HepG2 (cell line): ENCODE measurements around the gene ARF6. TPM values are rescaled to one million over a fixed set of nuclear protein-coding genes. Genes with fewer than 3 reads are reported as not detected.

Experiments used
- ATAC-seq: fragments of 200-7000 bp; cut with Tn5 transposase; 3 replicates; pipeline ENCODE4 v1.9.1; 2020; ENCODE audit warnings: mild to moderate bottlenecking, moderate library complexity
- BruUV-seq: library from RNA; stranded (reverse); fragments of 400-500 nt; replicated peaks from 2 replicates; lab custom pipeline; 2021; lab: Mats Ljungman, UMichigan
- CTCF ChIA-PET: fragments of 300-600 bp; formaldehyde crosslinking; extraction: SDS; loops from one replicate; lab custom pipeline; 2021; ENCODE audit warnings: low total read pairs, inconsistent platforms, low intra/inter-chr PET ratio; lab: Yijun Ruan, JAX
- POLR2A ChIA-PET: fragments of 350-600 bp; sonication (Branson Sonifier 250); formaldehyde crosslinking; loops from one replicate; lab custom pipeline; 2020; ENCODE audit warnings: antibody characterized with exemption, inconsistent platforms; lab: Yijun Ruan, JAX
- DNase-seq: peaks from one replicate; pipeline ENCODE4 v3.0.0-alpha.2; 2015; ENCODE audit warnings: low spot score
- FAIRE-seq: peaks from 3 replicates; lab custom pipeline; 2011; peaks lifted over from hg19 to GRCh38; lab: Jason Lieb, UNC
- H2AFZ ChIP-seq: one replicate; pipeline ENCODE4 v1.6.1; 2011; ENCODE audit warnings: low read length, inconsistent platforms
- H3K27ac ChIP-seq: fragments of 300-600 bp; 3 replicates; pipeline ENCODE4 v1.8.0; 2011; ENCODE audit warnings: mixed run types, mild to moderate bottlenecking, mixed read lengths, low read length, inconsistent platforms; ENCODE audit not compliant: insufficient read depth; ENCODE audit errors: extremely low read length
- H3K27me3 ChIP-seq, 2 experiments: fragments of 200-600 bp in 1 of 2; 2 replicates in 1 of 2; 3 replicates in 1 of 2; pipeline versions ENCODE4 v1.6.0 to v1.8.0; 2011; ENCODE audit warnings: low read length in 2 of 2, mild to moderate bottlenecking in 2 of 2, moderate library complexity in 2 of 2, inconsistent platforms in 1 of 2; ENCODE audit not compliant: insufficient read depth in 2 of 2, control insufficient read depth in 1 of 2
- H3K36me3 ChIP-seq, 2 experiments: fragments of 200-600 bp in 1 of 2; replicated peaks in 1 of 2; 2 replicates in 1 of 2; 3 replicates in 1 of 2; pipeline versions ENCODE4 v1.5.1 to v1.8.0; 2011; ENCODE audit warnings: low read length in 2 of 2, inconsistent platforms in 1 of 2; ENCODE audit not compliant: insufficient read depth in 2 of 2, control insufficient read depth in 1 of 2
- H3K4me1 ChIP-seq: 2 replicates; pipeline ENCODE4 v1.5.1; 2012; ENCODE audit warnings: low read length, inconsistent platforms; ENCODE audit not compliant: insufficient read depth
- H3K4me2 ChIP-seq: 2 replicates; pipeline ENCODE4 v1.6.0; 2011; ENCODE audit warnings: low read depth, low read length, inconsistent platforms
- H3K4me3 ChIP-seq, 3 experiments: fragments of 200-600 bp in 1 of 3; sonication (generic), shearing (Covaris generic) in 1 of 3; replicated peaks in 1 of 3; 2 replicates each; pipeline ENCODE4 v1.5.1; 2011 to 2016; ENCODE audit warnings: low read length in 3 of 3, inconsistent platforms in 2 of 3, low read depth in 2 of 3, mild to moderate bottlenecking in 2 of 3, control low read depth in 1 of 3, mixed read lengths in 1 of 3; ENCODE audit not compliant: insufficient read depth in 1 of 3
- H3K79me2 ChIP-seq: one replicate; pipeline ENCODE4 v1.6.1; 2011; ENCODE audit warnings: low read length, inconsistent platforms; ENCODE audit not compliant: insufficient read depth
- H3K9ac ChIP-seq: 2 replicates; pipeline ENCODE4 v1.6.0; 2011; ENCODE audit warnings: mild to moderate bottlenecking, low read depth, low read length, inconsistent platforms; ENCODE audit not compliant: insufficient read depth
- H3K9me3 ChIP-seq: 2 replicates; pipeline ENCODE4 v1.5.1; 2012; ENCODE audit warnings: mild to moderate bottlenecking, low read length
- H4K20me1 ChIP-seq: 2 replicates; pipeline ENCODE4 v1.6.0; 2011; ENCODE audit warnings: inconsistent platforms, mild to moderate bottlenecking, low read length, moderate library complexity; ENCODE audit not compliant: insufficient read depth
- BCL6 ChIP-seq: IDR thresholded peaks from 2 replicates; pipeline ENCODE4 v1.6.1; 2016; ENCODE audit warnings: missing genetic modification reagents, missing compliant biosample characterization
- CEBPB ChIP-seq: IDR thresholded peaks from 2 replicates; pipeline ENCODE4 v1.6.1; 2011; ENCODE audit warnings: low read depth, low read length, improper control_type of control experiment, borderline replicate concordance
- GABPA ChIP-seq, 2 experiments: IDR thresholded peaks; 2 replicates each; pipeline ENCODE4 v1.6.1; 2011 to 2016; ENCODE audit warnings: low read depth in 2 of 2, low read length in 1 of 2, missing biosample characterization in 1 of 2, missing genetic modification characterization in 1 of 2
- MBNL3 ChIP-seq: fragments of 250-450 bp; sonication (Bioruptor Pico); conservative IDR thresholded peaks from 2 replicates; pipeline ENCODE4 v1.8.0; 2022; ENCODE audit warnings: mild to moderate bottlenecking, inconsistent platforms
- TRIM24 ChIP-seq: sonication (generic); formaldehyde crosslinking; IDR thresholded peaks from 2 replicates; pipeline ENCODE4 v1.8.0; 2022; ENCODE audit warnings: mild to moderate bottlenecking, missing genetic modification reagents
- WGBS: methylation state at CpG from one replicate; pipeline ENCODE4 v1.1.6; 2017; ENCODE audit warnings: low lambda C conversion rate; 5-methylcytosine and 5-hydroxymethylcytosine counted together
- in situ Hi-C: cut with HindIII; loops from 2 replicates; pipeline ENCODE4 v1.10.0; 2017; ENCODE audit warnings: low pct_unique_long_range_greater_than_20kb; ENCODE audit not compliant: extremely low pct_ligation_motif_present
- intact Hi-C: fragments of 100-400 bp; cut with micrococcal nuclease; formaldehyde crosslinking; loops from one replicate; pipeline ENCODE4 v1.10.0; 2022; ENCODE audit not compliant: unreplicated experiment
- polyA plus RNA-seq, 8 experiments: library from polyadenylated mRNA; depleted of rRNA in 3 of 8; stranded (reverse) in 7 of 8; unstranded in 1 of 8; fragments of >200 nt; fragmentation: Illumina TruSeq in 4 of 8; extraction: Trizol in 4 of 8; gene quantifications; 2 replicates each; pipeline versions ENCODE4 v1.2.1 to v1.2.3, GENCODE V29; 2011 to 2016; ENCODE audit warnings: low read depth in 4 of 8, missing spikeins in 1 of 8, mixed read lengths in 1 of 8; ENCODE audit not compliant: insufficient read depth in 1 of 8
- total RNA-seq, 5 experiments: library from RNA; depleted of rRNA; stranded (reverse); fragments of >200 nt; fragmentation: Illumina TruSeq; extraction: Trizol; gene quantifications; 2 replicates each; pipeline ENCODE4 v1.2.3, GENCODE V29; 2016; ENCODE audit warnings: low read depth in 1 of 5
- TF ChIP-seq, protein P1 (sequence below): IDR thresholded peaks from 2 replicates; pipeline ENCODE4 v1.6.1; 2016; ENCODE audit warnings: missing biosample characterization, missing genetic modification reagents, low read depth

Gene ARF6
- total and polyA plus RNA-seq, 2 of the 13 experiments (the other 11 are each of a cell fraction or from before 2014, with no cell fraction given): 12.7 to 31.9 TPM

DNA sequence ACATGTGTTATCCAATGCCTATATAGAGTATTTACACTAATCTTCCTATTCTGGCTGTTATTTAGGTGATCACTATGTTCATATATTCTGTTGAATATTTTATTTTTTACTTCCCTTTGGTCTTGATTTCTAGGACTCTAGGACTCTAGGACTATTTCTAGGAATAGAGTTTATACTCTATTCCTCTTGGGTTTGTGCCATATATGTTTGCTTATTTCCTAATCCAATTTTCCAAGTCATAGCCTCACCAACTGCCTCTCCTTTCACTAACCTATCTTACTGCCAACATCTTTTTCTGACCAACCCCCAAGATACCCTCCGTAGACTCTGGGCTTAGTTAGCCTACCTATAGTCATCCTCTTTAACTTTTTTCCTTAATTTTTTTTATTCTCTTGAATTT is 28.5 kb downstream of the ARF6 start:
- in situ Hi-C loops (no loop called here), intact Hi-C loops (no loop called here)
- Histone ChIP-seq H3K9ac (no peak overlapping the region), H2AFZ (no peak overlapping the region), H3K4me3 (no peak overlapping the region), H4K20me1 (no peaks in the 10 kb centered on the region), H3K9me3 (no peaks in the 10 kb centered on the region), H3K36me3 (no peaks in the 10 kb centered on the region), H3K79me2 (no peaks in the 10 kb centered on the region), H3K27ac (no peak overlapping the region), H3K4me1 (peaks cover under 1% of the 10 kb centered on the region; the same call in 1 of the 2 replicates), H3K4me2 (no peak overlapping the region), H3K27me3 (no peaks in the 10 kb centered on the region)
- DNase-seq (no peak), ATAC-seq (no peak), FAIRE-seq (no peak)
- WGBS: 14% methylated on average over 1 of the region's 1 CpG
- BruUV-seq: no TSS peak
- ChIA-PET POLR2A (no interaction called here), CTCF (no interaction called here)
- TF ChIP-seq MBNL3 (CRISPR knock-in tag) (no peak), BCL6 (CRISPR knock-in tag) (0 out of 2 replicates have a peak, but pooled peaks have one; percentile 20)

DNA sequence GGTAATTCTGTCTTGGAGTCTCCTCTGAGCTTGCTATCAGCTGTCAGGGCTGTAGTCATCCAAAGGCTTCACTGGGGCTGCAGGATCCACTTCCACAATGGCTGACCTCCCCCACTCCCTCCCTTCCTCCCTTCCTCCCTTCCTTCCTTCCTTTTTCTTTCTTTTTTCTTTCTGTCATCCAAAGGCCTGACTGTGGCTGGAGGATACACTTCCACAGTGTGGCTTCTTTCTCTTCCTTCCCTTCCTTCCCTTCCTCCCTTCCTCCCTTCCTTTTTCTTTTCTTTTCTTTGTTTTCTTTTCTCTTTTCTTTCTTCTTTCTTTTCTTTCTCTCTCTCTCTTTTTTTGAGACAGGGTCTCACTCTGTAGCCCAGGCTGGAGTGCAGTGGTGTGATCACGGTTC is 30.6 kb downstream of the ARF6 start:
- Histone ChIP-seq H3K4me3 (no peak overlapping the region), H3K36me3 (no peaks in the 10 kb centered on the region), H3K4me1 (no peaks in the 10 kb centered on the region)
- CTCF ChIA-PET: no interaction called here
- DNase-seq: no peak
- no peak for ATAC-seq
- in situ Hi-C loops: no loop called here
- TF ChIP-seq, protein P1, sequence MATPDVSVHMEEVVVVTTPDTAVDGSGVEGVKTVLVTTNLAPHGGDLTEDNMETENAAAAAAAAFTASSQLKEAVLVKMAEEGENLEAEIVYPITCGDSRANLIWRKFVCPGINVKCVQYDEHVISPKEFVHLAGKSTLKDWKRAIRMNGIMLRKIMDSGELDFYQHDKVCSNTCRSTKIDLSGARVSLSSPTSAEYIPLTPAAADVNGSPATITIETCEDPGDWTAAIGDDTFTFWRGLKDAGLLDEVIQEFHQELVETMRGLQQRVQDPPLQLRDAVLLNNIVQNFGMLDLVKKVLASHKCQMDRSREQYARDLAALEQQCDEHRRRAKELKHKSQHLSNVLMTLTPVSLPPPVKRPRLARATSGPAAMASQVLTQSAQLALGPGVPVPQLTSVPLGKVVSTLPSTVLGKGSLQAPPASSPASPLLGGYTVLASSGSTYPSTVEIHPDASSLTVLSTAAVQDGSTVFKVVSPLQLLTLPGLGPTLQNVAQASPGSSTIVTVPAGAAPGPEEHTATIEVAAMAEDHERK (CRISPR knock-in tag): no peak
- TF ChIP-seq CEBPB: no peak
- TF ChIP-seq TRIM24 (CRISPR knock-in tag): no peak
- no peak for TF ChIP-seq GABPA (IDR thresholded peaks at IDR 0.05; ENCODE audit: low read depth, low read length)
- TF ChIP-seq GABPA (CRISPR knock-in tag; IDR thresholded peaks at IDR 0.05; ENCODE audit: low read depth): no peak
- TF ChIP-seq, all 625 proteins: peak for 0
- no TSS peak for BruUV-seq
- Histone ChIP-seq H2AFZ (no peak overlapping the region), H3K9me3 (no peaks in the 10 kb centered on the region), H3K4me2 (no peak overlapping the region), H3K9ac (no peak overlapping the region), H3K79me2 (no peaks in the 10 kb centered on the region), H4K20me1 (no peaks in the 10 kb centered on the region), H3K27me3 (no peaks in the 10 kb centered on the region), H3K27ac (no peak overlapping the region)
- no peak for FAIRE-seq
- intact Hi-C loops: no loop called here
- POLR2A ChIA-PET: no interaction called here
- 74% methylated on average over 1 of the region's 1 CpG for WGBS
